Muscle of arm (tissue), 12 donors: Measurements from ENCODE around the gene KNOP1. TPM values are rescaled to one million over a fixed set of nuclear protein-coding genes. Genes with fewer than 3 reads are reported as not detected.

ENCODE experiments used
- polyA plus RNA-seq, 12 donors: library from polyadenylated mRNA; unstranded; fragments of 120-200 nt; gene quantifications; one replicate each; pipeline ENCODE4 v1.2.1, GENCODE V29; 2013; ENCODE audit not compliant: insufficient read length in 12 of 12

The KNOP1 gene
- polyA plus RNA-seq, 12 donors, result 21.1 to 50.0 (median 25.5) TPM; not detected in 1

Other genes starting within 250 kb of the KNOP1 start
- gene GDE1, start 196.1 kb downstream of the KNOP1 start, polyA plus RNA-seq, result 100 to 1,000 TPM in 1 of 12 donors, 10 to 100 TPM in 11; 23.5 to 290 (median 57.6) TPM
- gene CCP110, start 194.3 kb downstream of the KNOP1 start, polyA plus RNA-seq, result 10 to 100 TPM in 11 of 12 donors, not detected in 1; 13.6 to 29.5 (median 20.2) TPM
- gene VPS35L, start 162.5 kb downstream of the KNOP1 start, polyA plus RNA-seq, result 10 to 100 TPM in 11 of 12 donors, not detected in 1; 19.9 to 46.1 (median 34.7) TPM
- 10 to 100 TPM in 10 of 12 donors, not detected in 2; 12.4 to 19.3 (median 14.1) TPM for gene IQCK, start within 50 bp of the KNOP1 start, polyA plus RNA-seq
- 100 to 1,000 TPM in 4 of 12 donors, 10 to 100 TPM in 8; 61.2 to 222 (median 92.2) TPM for gene GPRC5B, start 166.6 kb upstream of the KNOP1 start, polyA plus RNA-seq